Prostate gland (tissue), 2 donors: ENCODE results near the gene LDHA. TPM values are rescaled to one million over a fixed set of nuclear protein-coding genes. Genes with fewer than 3 reads are reported as not detected.

Source experiments
- DNase-seq: peaks from one replicate; pipeline ENCODE4 v3.0.0-alpha.2; 2019; ENCODE audit warnings: low spot score
- H3K27ac ChIP-seq, 2 donors: fragments of 200-600 bp; sonication (generic); 2 replicates each; pipeline ENCODE4 v1.5.1; 2017 to 2019
- H3K27me3 ChIP-seq: fragments of 200-600 bp; sonication (generic); replicated peaks from 2 replicates; pipeline ENCODE4 v1.5.1; 2019; ENCODE audit not compliant: insufficient read depth
- H3K36me3 ChIP-seq, 2 donors: fragments of 200-600 bp; sonication (generic); 1 replicate in 1 of 2; 2 replicates in 1 of 2; pipeline versions ENCODE4 v1.5.1 to v1.8.1; 2017 to 2019
- H3K4me1 ChIP-seq: fragments of 200-600 bp; sonication (generic); replicated peaks from 2 replicates; pipeline ENCODE4 v1.5.1; 2019
- H3K4me3 ChIP-seq, 2 donors: fragments of 200-600 bp; sonication (generic); 2 replicates each; pipeline ENCODE4 v1.5.1; 2017 to 2019
- H3K9me3 ChIP-seq: fragments of 200-600 bp; sonication (generic); 2 replicates; pipeline ENCODE4 v1.5.1; 2017
- POLR2A ChIP-seq: fragments of 450-650 bp; IDR thresholded peaks from one replicate; pipeline ENCODE4 v1.6.1; 2016; ENCODE audit warnings: antibody characterized with exemption, mild to moderate bottlenecking
- POLR2AphosphoS5 ChIP-seq: sonication (generic); formaldehyde crosslinking; IDR thresholded peaks from one replicate; pipeline ENCODE4 v1.6.1; 2017; ENCODE audit warnings: antibody characterized with exemption
- WGBS: methylation state at CpG from one replicate; pipeline ENCODE4 v1.1.5; 2018; 5-methylcytosine and 5-hydroxymethylcytosine counted together
- intact Hi-C: fragments of 100-400 bp; cut with DNase I; formaldehyde crosslinking; loops from one replicate; pipeline ENCODE4 v1.14.2; 2022
- total RNA-seq, 2 donors: library from RNA; depleted of rRNA; stranded (reverse); fragments of >200 nt; gene quantifications; one replicate each; pipeline ENCODE4 v1.1.0, GENCODE V29; 2016
- TF ChIP-seq, protein P1 (sequence below), 4 experiments: fragments of 200-600 bp in 2 of 4; fragments of 450-650 bp in 2 of 4; sonication (generic) in 2 of 4; IDR thresholded peaks; 1 replicate in 3 of 4; 2 replicates in 1 of 4; pipeline ENCODE4 v1.5.1; 2016 to 2019; ENCODE audit warnings: antibody characterized with exemption in 4 of 4, mild to moderate bottlenecking in 2 of 4, moderate library complexity in 2 of 4

LDHA gene
- total RNA-seq, 2 donors from 2014 or later: 182 to 192 TPM

DNA sequence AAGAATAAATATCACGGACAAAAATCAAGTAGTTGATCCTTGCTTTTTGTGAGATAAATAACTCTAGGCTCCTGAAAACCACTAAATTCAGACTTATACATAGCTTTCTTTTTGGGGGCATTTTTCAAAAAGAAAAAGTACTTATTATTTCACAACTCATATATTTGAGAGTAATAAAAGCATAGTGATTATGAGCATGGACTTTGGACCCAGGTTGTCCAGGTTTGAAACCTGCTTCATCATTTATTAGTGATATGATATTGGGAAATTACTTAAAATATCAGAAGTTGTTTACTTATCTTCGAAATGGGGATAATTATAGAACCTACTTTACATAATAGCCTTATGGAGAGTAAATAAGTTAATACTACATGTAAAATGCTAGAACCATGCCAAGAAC, 44.3 kb downstream of the LDHA start:
- WGBS: 75% methylated on average over 2 of the region's 2 CpGs
- no peak for DNase-seq
- no peaks in the 10 kb centered on the region for H3K9me3 ChIP-seq
- no peak overlapping the region for H3K27ac ChIP-seq
- H3K36me3 ChIP-seq: no peaks in the 10 kb centered on the region
- no peak for TF ChIP-seq POLR2AphosphoS5
- TF ChIP-seq POLR2A: no peak
- TF ChIP-seq, protein P1, sequence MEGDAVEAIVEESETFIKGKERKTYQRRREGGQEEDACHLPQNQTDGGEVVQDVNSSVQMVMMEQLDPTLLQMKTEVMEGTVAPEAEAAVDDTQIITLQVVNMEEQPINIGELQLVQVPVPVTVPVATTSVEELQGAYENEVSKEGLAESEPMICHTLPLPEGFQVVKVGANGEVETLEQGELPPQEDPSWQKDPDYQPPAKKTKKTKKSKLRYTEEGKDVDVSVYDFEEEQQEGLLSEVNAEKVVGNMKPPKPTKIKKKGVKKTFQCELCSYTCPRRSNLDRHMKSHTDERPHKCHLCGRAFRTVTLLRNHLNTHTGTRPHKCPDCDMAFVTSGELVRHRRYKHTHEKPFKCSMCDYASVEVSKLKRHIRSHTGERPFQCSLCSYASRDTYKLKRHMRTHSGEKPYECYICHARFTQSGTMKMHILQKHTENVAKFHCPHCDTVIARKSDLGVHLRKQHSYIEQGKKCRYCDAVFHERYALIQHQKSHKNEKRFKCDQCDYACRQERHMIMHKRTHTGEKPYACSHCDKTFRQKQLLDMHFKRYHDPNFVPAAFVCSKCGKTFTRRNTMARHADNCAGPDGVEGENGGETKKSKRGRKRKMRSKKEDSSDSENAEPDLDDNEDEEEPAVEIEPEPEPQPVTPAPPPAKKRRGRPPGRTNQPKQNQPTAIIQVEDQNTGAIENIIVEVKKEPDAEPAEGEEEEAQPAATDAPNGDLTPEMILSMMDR (IDR thresholded peaks at IDR 0.05): no peak
- H3K27me3 ChIP-seq: no peaks in the 10 kb centered on the region
- intact Hi-C loops: no loop called here
- H3K4me1 ChIP-seq: no peaks in the 10 kb centered on the region
- H3K4me3 ChIP-seq: no peak overlapping the region

DNA sequence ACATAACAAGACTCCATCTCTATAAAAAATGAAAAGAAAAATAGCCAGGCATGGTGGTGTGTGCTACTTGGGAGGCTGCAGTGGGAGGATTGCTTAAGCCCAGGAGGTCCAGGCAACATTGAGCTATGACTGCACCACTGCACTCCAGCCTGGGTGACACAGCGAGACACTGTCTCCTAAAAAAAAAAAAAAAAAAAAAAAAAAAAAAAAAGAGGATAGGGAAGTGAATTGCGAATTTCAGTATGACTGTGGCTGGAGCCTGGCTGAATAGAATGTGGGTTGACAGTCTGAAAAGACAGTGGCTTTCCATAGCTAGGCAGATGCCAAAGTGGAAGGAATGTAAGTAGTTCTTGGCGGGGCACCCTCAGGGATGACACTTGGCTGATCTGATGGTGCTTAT, 54.9 kb downstream of the LDHA start:
- Histone ChIP-seq H3K27me3 (no peaks in the 10 kb centered on the region), H3K36me3 (no peaks in the 10 kb centered on the region), H3K4me3 (no peak overlapping the region), H3K4me1 (no peaks in the 10 kb centered on the region), H3K27ac (no peak overlapping the region), H3K9me3 (no peaks in the 10 kb centered on the region)
- TF ChIP-seq, protein P1 (IDR thresholded peaks at IDR 0.05): no peak
- TF ChIP-seq POLR2AphosphoS5 (no peak), POLR2A (no peak)
- no peak for DNase-seq
- 90% methylated on average over 3 of the region's 3 CpGs for WGBS
- intact Hi-C loops: no loop called here

DNA sequence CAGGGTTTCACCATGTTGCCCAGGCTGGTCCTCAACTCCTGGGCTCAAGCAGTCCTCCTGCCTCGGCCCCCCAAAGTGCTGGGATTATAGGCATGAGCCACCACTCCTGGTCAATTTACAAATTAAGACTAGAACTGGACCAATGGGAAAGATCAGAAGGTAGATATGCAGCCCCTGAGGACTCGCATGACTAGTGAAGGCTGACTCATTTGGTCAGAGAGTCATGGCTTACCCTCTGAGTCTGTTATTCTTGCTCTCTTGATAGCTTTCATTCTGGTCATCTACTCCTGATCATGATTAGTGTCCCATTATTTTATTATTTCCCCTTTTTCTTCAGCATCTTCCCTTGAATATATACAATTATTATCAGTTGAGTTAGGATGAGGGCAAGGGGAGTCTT, 58.6 kb downstream of the LDHA start:
- intact Hi-C loops: no loop called here
- TF ChIP-seq, protein P1 (IDR thresholded peaks at IDR 0.05): no peak
- no peak for TF ChIP-seq POLR2AphosphoS5
- no peak for TF ChIP-seq POLR2A
- H3K36me3 ChIP-seq: no peaks in the 10 kb centered on the region
- no peaks in the 10 kb centered on the region for H3K9me3 ChIP-seq
- 71% methylated on average over 2 of the region's 2 CpGs for WGBS
- H3K27me3 ChIP-seq: no peaks in the 10 kb centered on the region
- no peak overlapping the region for H3K27ac ChIP-seq
- H3K4me3 ChIP-seq: no peak overlapping the region
- DNase-seq: no peak
- H3K4me1 ChIP-seq: no peaks in the 10 kb centered on the region

- no peak for DNase-seq
- TF ChIP-seq POLR2AphosphoS5 (no peak), POLR2A (no peak)
- TF ChIP-seq, protein P1 (IDR thresholded peaks at IDR 0.05): no peak
These were observed 61.5 kb downstream of the LDHA start, which contains the start of gene LDHAL6A for GRCh38 chr11:18455686-18456372. LDHAL6A (plus strand) TSS chr11:18455856; CDS start chr11:18456681, 825 bp downstream.

DNA sequence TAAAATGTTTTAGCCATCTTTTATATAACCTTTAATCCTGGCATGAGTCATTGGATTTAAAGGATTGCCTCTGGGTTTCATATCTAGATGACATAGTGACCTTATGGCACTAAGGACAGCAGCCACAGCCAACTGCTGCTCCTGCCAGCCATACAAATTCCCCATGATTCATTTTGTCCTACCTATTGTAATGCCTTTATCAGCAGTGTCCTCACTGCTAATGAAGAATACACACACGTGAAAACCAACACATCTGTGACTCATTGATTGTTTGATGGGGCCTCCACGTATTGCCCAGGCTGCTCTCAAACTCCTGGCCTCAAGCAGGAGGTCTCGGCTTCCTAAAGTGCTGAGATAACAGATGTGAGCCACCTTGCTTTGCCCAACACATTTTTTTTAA, 63.1 kb downstream of the LDHA start:
- no peak for DNase-seq
- Histone ChIP-seq H3K27me3 (no peaks in the 10 kb centered on the region), H3K9me3 (no peaks in the 10 kb centered on the region), H3K36me3 (no peaks in the 10 kb centered on the region), H3K27ac (no peak overlapping the region), H3K4me3 (no peak overlapping the region), H3K4me1 (no peaks in the 10 kb centered on the region)
- TF ChIP-seq, protein P1 (IDR thresholded peaks at IDR 0.05): no peak
- TF ChIP-seq POLR2A (no peak), POLR2AphosphoS5 (no peak)
- intact Hi-C loops: no loop called here
- 41% methylated on average over 3 of the region's 3 CpGs for WGBS

More at GRCh38 chr11:18455686-18456372, 61.5 kb downstream of the LDHA start, which contains the start of gene LDHAL6A:
- no peak within 1 kb of the TSS for H3K27ac ChIP-seq
- H3K4me1 ChIP-seq: no peaks in the 10 kb centered on the region
- H3K27me3 ChIP-seq: no peaks in the 10 kb centered on the region
- H3K4me3 ChIP-seq: no peak within 1 kb of the TSS
- H3K36me3 ChIP-seq: no peaks in the 10 kb centered on the region
- intact Hi-C loops: no loop called here
- no peaks in the 10 kb centered on the region for H3K9me3 ChIP-seq
- 68% methylated on average over 47 of the region's 47 CpGs for WGBS
